ENCODE results near the gene GLTPD2.

Gene GLTPD2

GRCh38 chr17:4796552-4796920 lies 7.8 kb downstream of the GLTPD2 start:
- Histone ChIP-seq H3K4me1 (ENCODE audit: control insufficient read depth, insufficient read depth, low read length) (peaks cover 8% of the 10 kb centered on the region), H3K9me3 (ENCODE audit: control insufficient read depth, low read length) (no peaks in the 10 kb centered on the region), H3K4me3 (ENCODE audit: low read length) (peak overlapping the region; percentile 88), H3K27me3 (ENCODE audit: control insufficient read depth, insufficient read depth, low read length) (no peaks in the 10 kb centered on the region), H3K9ac (ENCODE audit: low read length) (peak overlapping the region; percentile 79), H3K36me3 (ENCODE audit: control insufficient read depth, insufficient read depth, low read length) (no peaks in the 10 kb centered on the region)

GRCh38 chr17:4800462-4801196 lies 11.9 kb downstream of the GLTPD2 start:
- H3K27me3 ChIP-seq (ENCODE audit: control insufficient read depth, insufficient read depth, low read length): no peaks in the 10 kb centered on the region
- H3K4me3 ChIP-seq (ENCODE audit: low read length): no peak overlapping the region
- no peaks in the 10 kb centered on the region for H3K36me3 ChIP-seq (ENCODE audit: control insufficient read depth, insufficient read depth, low read length)
- no peak overlapping the region for H3K9ac ChIP-seq (ENCODE audit: low read length)
- H3K4me1 ChIP-seq (ENCODE audit: control insufficient read depth, insufficient read depth, low read length): peaks cover 8% of the 10 kb centered on the region
- H3K9me3 ChIP-seq (ENCODE audit: control insufficient read depth, low read length): no peaks in the 10 kb centered on the region

- H3K4me1 ChIP-seq (ENCODE audit: control insufficient read depth, insufficient read depth, low read length): peaks cover under 1% of the 10 kb centered on the region
- no peaks in the 10 kb centered on the region for H3K9me3 ChIP-seq (ENCODE audit: control insufficient read depth, low read length)
- H3K9ac ChIP-seq (ENCODE audit: low read length): no peak within 1 kb of the TSS
- H3K36me3 ChIP-seq (ENCODE audit: control insufficient read depth, insufficient read depth, low read length): no peaks in the 10 kb centered on the region
- no peaks in the 10 kb centered on the region for H3K27me3 ChIP-seq (ENCODE audit: control insufficient read depth, insufficient read depth, low read length)
- H3K4me3 ChIP-seq (ENCODE audit: low read length): no peak within 1 kb of the TSS
These were observed 13.5 kb downstream of the GLTPD2 start, which contains the start of gene C17orf114 for GRCh38 chr17:4802228-4802627. Gene C17orf114 (minus strand): TSS chr17:4802328.

GRCh38 chr17:4806456-4806776 lies 17.7 kb downstream of the GLTPD2 start:
- peak overlapping the region; percentile 39 for H3K9ac ChIP-seq (ENCODE audit: low read length)
- H3K4me3 ChIP-seq (ENCODE audit: low read length): no peak overlapping the region
- H3K4me1 ChIP-seq (ENCODE audit: control insufficient read depth, insufficient read depth, low read length): peaks cover 9% of the 10 kb centered on the region
- H3K27me3 ChIP-seq (ENCODE audit: control insufficient read depth, insufficient read depth, low read length): no peaks in the 10 kb centered on the region
- H3K36me3 ChIP-seq (ENCODE audit: control insufficient read depth, insufficient read depth, low read length): no peaks in the 10 kb centered on the region
- no peaks in the 10 kb centered on the region for H3K9me3 ChIP-seq (ENCODE audit: control insufficient read depth, low read length)

GRCh38 chr17:4806777-4807604 lies 18.2 kb downstream of the GLTPD2 start, which contains the start of gene PLD2:
Gene PLD2 (plus strand): TSS chr17:4807152. CDS start chr17:4807773, 621 bp downstream.
- Histone ChIP-seq H3K9me3 (ENCODE audit: control insufficient read depth, low read length) (no peaks in the 10 kb centered on the region), H3K9ac (ENCODE audit: low read length) (peak within 1 kb of the TSS; percentile 71), H3K27me3 (ENCODE audit: control insufficient read depth, insufficient read depth, low read length) (no peaks in the 10 kb centered on the region), H3K4me3 (ENCODE audit: low read length) (peak within 1 kb of the TSS; percentile 31), H3K36me3 (ENCODE audit: control insufficient read depth, insufficient read depth, low read length) (no peaks in the 10 kb centered on the region), H3K4me1 (ENCODE audit: control insufficient read depth, insufficient read depth, low read length) (peaks cover 9% of the 10 kb centered on the region)

GRCh38 chr17:4807605-4808377 lies 19.0 kb downstream of the GLTPD2 start:
- H3K4me3 ChIP-seq (ENCODE audit: low read length): no peak overlapping the region
- H3K4me1 ChIP-seq (ENCODE audit: control insufficient read depth, insufficient read depth, low read length): peaks cover 9% of the 10 kb centered on the region
- H3K27me3 ChIP-seq (ENCODE audit: control insufficient read depth, insufficient read depth, low read length): no peaks in the 10 kb centered on the region
- no peaks in the 10 kb centered on the region for H3K9me3 ChIP-seq (ENCODE audit: control insufficient read depth, low read length)
- H3K9ac ChIP-seq (ENCODE audit: low read length): peak overlapping the region; percentile 47
- no peaks in the 10 kb centered on the region for H3K36me3 ChIP-seq (ENCODE audit: control insufficient read depth, insufficient read depth, low read length)

GRCh38 chr17:4808378-4808767 lies 19.6 kb downstream of the GLTPD2 start:
- no peaks in the 10 kb centered on the region for H3K9me3 ChIP-seq (ENCODE audit: control insufficient read depth, low read length)
- no peaks in the 10 kb centered on the region for H3K36me3 ChIP-seq (ENCODE audit: control insufficient read depth, insufficient read depth, low read length)
- peaks cover 9% of the 10 kb centered on the region for H3K4me1 ChIP-seq (ENCODE audit: control insufficient read depth, insufficient read depth, low read length)
- no peaks in the 10 kb centered on the region for H3K27me3 ChIP-seq (ENCODE audit: control insufficient read depth, insufficient read depth, low read length)
- H3K9ac ChIP-seq (ENCODE audit: low read length): no peak overlapping the region
- no peak overlapping the region for H3K4me3 ChIP-seq (ENCODE audit: low read length)

- H3K9me3 ChIP-seq (ENCODE audit: control insufficient read depth, low read length): no peaks in the 10 kb centered on the region
- no peak overlapping the region for H3K9ac ChIP-seq (ENCODE audit: low read length)
- peaks cover 9% of the 10 kb centered on the region for H3K4me1 ChIP-seq (ENCODE audit: control insufficient read depth, insufficient read depth, low read length)
- H3K36me3 ChIP-seq (ENCODE audit: control insufficient read depth, insufficient read depth, low read length): no peaks in the 10 kb centered on the region
- H3K27me3 ChIP-seq (ENCODE audit: control insufficient read depth, insufficient read depth, low read length): no peaks in the 10 kb centered on the region
- no peak overlapping the region for H3K4me3 ChIP-seq (ENCODE audit: low read length)
These were observed 22.0 kb downstream of the GLTPD2 start for GRCh38 chr17:4810696-4811290.

- Histone ChIP-seq H3K9me3 (ENCODE audit: control insufficient read depth, low read length) (no peaks in the 10 kb centered on the region), H3K4me1 (ENCODE audit: control insufficient read depth, insufficient read depth, low read length) (peaks cover 9% of the 10 kb centered on the region), H3K36me3 (ENCODE audit: control insufficient read depth, insufficient read depth, low read length) (no peaks in the 10 kb centered on the region)
These were observed 22.7 kb downstream of the GLTPD2 start for GRCh38 chr17:4811471-4811870.

GRCh38 chr17:4812690-4813089 lies 23.9 kb downstream of the GLTPD2 start:
- H3K4me3 ChIP-seq (ENCODE audit: low read length): no peak overlapping the region
- no peaks in the 10 kb centered on the region for H3K9me3 ChIP-seq (ENCODE audit: control insufficient read depth, low read length)
- no peaks in the 10 kb centered on the region for H3K36me3 ChIP-seq (ENCODE audit: control insufficient read depth, insufficient read depth, low read length)
- H3K9ac ChIP-seq (ENCODE audit: low read length): no peak overlapping the region
- no peaks in the 10 kb centered on the region for H3K27me3 ChIP-seq (ENCODE audit: control insufficient read depth, insufficient read depth, low read length)
- H3K4me1 ChIP-seq (ENCODE audit: control insufficient read depth, insufficient read depth, low read length): peaks cover 8% of the 10 kb centered on the region

More at GRCh38 chr17:4811471-4811870, 22.7 kb downstream of the GLTPD2 start:
- no peaks in the 10 kb centered on the region for H3K27me3 ChIP-seq (ENCODE audit: control insufficient read depth, insufficient read depth, low read length)
- no peak overlapping the region for H3K4me3 ChIP-seq (ENCODE audit: low read length)
- H3K9ac ChIP-seq (ENCODE audit: low read length): no peak overlapping the region

GRCh38 chr17:4815043-4815675 lies 26.4 kb downstream of the GLTPD2 start:
- Histone ChIP-seq H3K27me3 (ENCODE audit: control insufficient read depth, insufficient read depth, low read length) (no peaks in the 10 kb centered on the region), H3K9me3 (ENCODE audit: control insufficient read depth, low read length) (no peaks in the 10 kb centered on the region), H3K9ac (ENCODE audit: low read length) (no peak overlapping the region), H3K36me3 (ENCODE audit: control insufficient read depth, insufficient read depth, low read length) (no peaks in the 10 kb centered on the region), H3K4me1 (ENCODE audit: control insufficient read depth, insufficient read depth, low read length) (no peaks in the 10 kb centered on the region), H3K4me3 (ENCODE audit: low read length) (no peak overlapping the region)
